ENCODE data around the gene EIF4A3. TPM values are rescaled to one million over a fixed set of nuclear protein-coding genes. Genes with fewer than 3 reads are reported as not detected.

EIF4A3 gene
- total RNA-seq (2022; extraction: Qiagen RNA extraction), result 198 to 217 TPM (median 211 TPM) in 5 replicates

DNA sequence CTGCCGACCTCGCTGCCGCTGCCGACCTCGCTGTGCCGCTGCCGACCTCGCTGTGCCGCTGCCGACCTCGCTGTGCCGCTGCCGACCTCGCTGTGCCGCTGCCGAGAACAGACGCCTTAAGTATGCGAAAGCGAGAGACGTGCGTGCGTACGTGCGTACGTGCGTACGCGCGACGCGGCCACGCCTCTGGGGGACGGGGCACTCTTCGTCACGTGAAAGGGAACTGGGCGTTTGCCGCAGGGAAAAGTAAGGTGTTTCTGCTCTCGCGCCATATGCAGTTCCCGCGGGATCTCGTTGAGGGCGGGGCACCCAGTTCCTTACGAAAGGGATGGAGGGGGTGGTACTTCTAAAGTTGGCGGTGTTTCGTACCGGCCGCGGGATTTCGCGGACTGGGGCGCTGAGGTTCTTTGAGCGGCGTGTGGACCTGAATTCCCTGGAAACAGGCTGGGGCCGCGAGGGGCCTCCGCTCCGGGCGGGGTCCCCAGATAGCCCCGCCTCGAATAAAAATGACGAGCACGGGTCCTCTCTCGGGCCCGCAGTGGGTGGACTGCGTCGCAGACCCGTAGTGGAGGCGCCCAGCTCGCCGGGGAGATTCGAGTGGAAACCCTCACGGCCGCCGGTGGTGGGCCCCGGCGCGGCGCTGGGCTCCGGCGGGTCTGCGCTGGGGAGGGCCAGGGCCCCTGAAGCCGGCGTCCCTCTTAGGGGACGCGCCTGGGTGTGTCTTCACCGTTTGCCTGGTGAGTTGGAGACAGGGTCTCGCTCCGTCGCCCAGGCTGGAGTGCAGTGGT lies at the start of gene EIF4A3:
Gene EIF4A3 (minus strand): TSS at position 94 of the 788 bp plus-strand sequence. CDS start 167 bp downstream, outside the sequence.

DNA sequence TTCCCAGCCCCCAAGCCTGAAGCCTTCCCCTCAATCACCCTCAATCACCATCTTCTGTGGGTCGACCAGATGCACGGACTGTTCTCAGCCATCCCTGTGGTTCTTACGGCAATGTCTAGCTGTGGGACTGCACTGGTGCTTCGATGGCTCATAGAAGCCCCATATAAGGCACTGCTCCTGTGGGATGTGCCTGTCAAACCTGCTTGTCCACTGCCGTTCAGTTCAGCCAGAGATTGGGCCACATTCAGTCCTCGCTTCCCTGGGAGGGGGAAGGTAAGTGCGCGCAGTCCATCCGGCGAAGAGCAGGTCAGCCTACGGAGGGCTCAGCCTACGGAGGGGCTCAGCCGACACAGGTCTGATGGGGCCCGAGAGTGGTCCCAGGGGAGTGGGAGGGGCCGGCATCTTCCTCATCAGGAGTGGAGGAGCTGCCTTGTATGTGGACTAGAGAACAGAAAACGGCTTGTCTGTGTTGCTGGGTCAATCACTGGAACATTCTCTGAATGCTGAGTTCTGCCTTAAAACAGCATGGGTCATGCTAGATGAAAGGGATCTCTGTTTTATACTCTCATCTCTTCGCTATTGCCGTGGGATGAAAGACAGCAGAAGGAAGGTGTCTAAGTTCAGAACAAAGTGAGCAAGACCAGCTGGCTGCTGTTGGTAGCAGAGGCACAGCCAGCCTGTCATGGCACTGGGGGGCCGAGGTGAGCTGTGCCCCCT lies 23.0 kb upstream of the EIF4A3 start, which contains the start of gene CARD14:
Gene CARD14 (plus strand): TSS at position 247 of the 717 bp plus-strand sequence. CDS start 11,409 bp downstream, outside the sequence.

GRCh38 chr17:80101011-80101945 lies 45.6 kb downstream of the EIF4A3 start, which contains the start of gene GAA:
Gene GAA, plus strand, starts transcription at chr17:80101581. Its CDS starts 3,006 bp downstream, at chr17:80104587.

Other genes with a start within 250 kb of the EIF4A3 start
- gene TBC1D16, start 111.3 kb downstream of the EIF4A3 start, total RNA-seq (2022; extraction: Qiagen RNA extraction), result 6.0 to 11.2 TPM (median 8.9 TPM) in 5 replicates
- gene CCDC40, start 110.5 kb downstream of the EIF4A3 start, total RNA-seq (2022; extraction: Qiagen RNA extraction), result 5.2 to 7.3 TPM (median 5.8 TPM) in 5 replicates
- gene GAA, start 45.5 kb downstream of the EIF4A3 start, total RNA-seq (2022; extraction: Qiagen RNA extraction), result 45.0 to 63.0 TPM (median 58.2 TPM) in 5 replicates
- 0.06 to 0.27 TPM (median 0.13 TPM) in 5 replicates for gene CARD14, start 22.9 kb upstream of the EIF4A3 start, total RNA-seq (2022; extraction: Qiagen RNA extraction)
- 16.1 to 28.5 TPM (median 25.6 TPM) in 5 replicates for gene SGSH, start 73.2 kb upstream of the EIF4A3 start, total RNA-seq (2022; extraction: Qiagen RNA extraction)
- 12.2 to 18.4 TPM (median 15.9 TPM) in 5 replicates for gene SLC26A11, start 73.3 kb upstream of the EIF4A3 start, total RNA-seq (2022; extraction: Qiagen RNA extraction)
- gene RNF213, start 113.7 kb upstream of the EIF4A3 start, total RNA-seq (2022; extraction: Qiagen RNA extraction), result 65.9 to 69.1 TPM (median 67.5 TPM) in 5 replicates

Measured in A549 treated with CORT108297 at 1 μM for 4 hours (cell line).